IMR-90 (cell line): ENCODE results near the gene NME1. TPM values are rescaled to one million over a fixed set of nuclear protein-coding genes. Genes with fewer than 3 reads are reported as not detected.
A peak's percentile ranks its signal among the peaks of the same experiment; 100 is the strongest.

Experiments
- ATAC-seq: fragments of 200-7000 bp; cut with Tn5 transposase; 2 replicates; pipeline ENCODE4 v1.9.1; 2020; ENCODE audit warnings: low read depth, mild to moderate bottlenecking, moderate library complexity
- BruUV-seq: library from RNA; stranded (reverse); fragments of 400-500 nt; replicated peaks from 2 replicates; lab custom pipeline; 2021; lab: Mats Ljungman, UMichigan
- CTCF ChIA-PET: fragments of 300-600 bp; formaldehyde crosslinking; extraction: SDS; loops from one replicate; lab custom pipeline; 2021; ENCODE audit warnings: antibody characterized with exemption; lab: Yijun Ruan, JAX
- POLR2A ChIA-PET: fragments of 300-600 bp; sonication (Branson Sonifier 250); formaldehyde crosslinking; loops from one replicate; lab custom pipeline; 2022; ENCODE audit warnings: antibody characterized with exemption; ENCODE audit not compliant: unreplicated experiment; lab: Charles Lee
- DNase-seq: peaks from one replicate; pipeline ENCODE4 v3.0.0; 2013
- H2AFZ ChIP-seq: replicated peaks from 2 replicates; pipeline ENCODE3; 2013; ENCODE audit warnings: low read length, mild to moderate bottlenecking; ENCODE audit not compliant: poor library complexity
- H2AK5ac ChIP-seq: 2 replicates; pipeline ENCODE4 v1.6.1; 2013; ENCODE audit warnings: low read depth, low read length, inconsistent platforms
- H2AK9ac ChIP-seq: replicated peaks from 2 replicates; pipeline ENCODE3; 2013; ENCODE audit warnings: mild to moderate bottlenecking, low read depth, low read length, moderate library complexity; ENCODE audit not compliant: poor library complexity
- H2BK120ac ChIP-seq: 2 replicates; pipeline ENCODE4 v1.6.1; 2013; ENCODE audit warnings: low read depth, low read length, inconsistent platforms
- H2BK15ac ChIP-seq: 3 replicates; pipeline ENCODE4 v1.6.1; 2013; ENCODE audit warnings: low read depth, low read length, inconsistent platforms
- H2BK20ac ChIP-seq: 2 replicates; pipeline ENCODE4 v1.6.1; 2013; ENCODE audit warnings: low read depth, mild to moderate bottlenecking, inconsistent platforms, low read length, moderate library complexity
- H2BK5ac ChIP-seq: 2 replicates; pipeline ENCODE4 v1.6.1; 2013; ENCODE audit warnings: mild to moderate bottlenecking, low read depth, low read length, inconsistent platforms; ENCODE audit not compliant: poor library complexity, severe bottlenecking
- H3K14ac ChIP-seq: replicated peaks from 2 replicates; pipeline ENCODE4 v1.6.1; 2013; ENCODE audit warnings: low read depth, low read length, inconsistent platforms
- H3K18ac ChIP-seq: 2 replicates; pipeline ENCODE4 v1.6.1; 2013; ENCODE audit warnings: low read depth, low read length, control low read depth
- H3K23ac ChIP-seq: 2 replicates; pipeline ENCODE4 v1.6.1; 2013; ENCODE audit warnings: low read depth, low read length, inconsistent platforms
- H3K27ac ChIP-seq: 2 replicates; pipeline ENCODE4 v1.5.1; 2013; ENCODE audit warnings: mild to moderate bottlenecking, control low read depth, low read length; ENCODE audit not compliant: insufficient read depth
- H3K27me3 ChIP-seq: 2 replicates; pipeline ENCODE4 v1.6.1; 2013; ENCODE audit warnings: low read length; ENCODE audit not compliant: control insufficient read depth, insufficient read depth
- H3K36me3 ChIP-seq: 2 replicates; pipeline ENCODE4 v1.6.1; 2013; ENCODE audit warnings: low read length, mixed read lengths; ENCODE audit not compliant: control insufficient read depth, insufficient read depth
- H3K4ac ChIP-seq: 2 replicates; pipeline ENCODE4 v1.6.1; 2013; ENCODE audit warnings: low read depth, low read length, inconsistent platforms
- H3K4me1 ChIP-seq: 2 replicates; pipeline ENCODE4 v1.6.1; 2013; ENCODE audit warnings: low read length, mixed read lengths; ENCODE audit not compliant: control insufficient read depth, insufficient read depth
- H3K4me2 ChIP-seq: 2 replicates; pipeline ENCODE4 v1.6.1; 2013; ENCODE audit warnings: low read depth, mild to moderate bottlenecking, control low read depth, low read length, moderate library complexity
- H3K4me3 ChIP-seq: 2 replicates; pipeline ENCODE4 v1.5.1; 2013; ENCODE audit warnings: low read depth, mild to moderate bottlenecking, control low read depth, low read length, moderate library complexity; ENCODE audit not compliant: insufficient read depth
- H3K56ac ChIP-seq: 2 replicates; pipeline ENCODE4 v1.6.1; 2013; ENCODE audit warnings: low read length, inconsistent platforms; ENCODE audit not compliant: insufficient read depth; ENCODE audit errors: extremely low read depth
- H3K79me1 ChIP-seq, 2 experiments: 2 replicates each; pipeline ENCODE4 v1.6.1; 2013; ENCODE audit warnings: low read length in 2 of 2, inconsistent platforms in 1 of 2, low read depth in 1 of 2
- H3K9ac ChIP-seq: 2 replicates; pipeline ENCODE4 v1.6.1; 2013; ENCODE audit warnings: low read depth, low read length, control low read depth
- H3K9me1 ChIP-seq: 2 replicates; pipeline ENCODE4 v1.6.1; 2013; ENCODE audit warnings: low read length, inconsistent platforms; ENCODE audit not compliant: insufficient read depth
- H3K9me3 ChIP-seq: 2 replicates; pipeline ENCODE4 v1.6.1; 2013; ENCODE audit warnings: low read length; ENCODE audit not compliant: control insufficient read depth, insufficient read depth
- H4K20me1 ChIP-seq: 2 replicates; pipeline ENCODE4 v1.6.1; 2013; ENCODE audit warnings: low read length, inconsistent platforms; ENCODE audit not compliant: insufficient read depth
- H4K5ac ChIP-seq: 2 replicates; pipeline ENCODE4 v1.6.1; 2013; ENCODE audit warnings: mild to moderate bottlenecking, low read depth, low read length, control low read depth
- H4K8ac ChIP-seq, 2 experiments: 2 replicates each; pipeline ENCODE4 v1.6.1; 2013; ENCODE audit warnings: low read depth in 2 of 2, low read length in 2 of 2, control low read depth in 1 of 2, inconsistent platforms in 1 of 2
- H4K91ac ChIP-seq: 2 replicates; pipeline ENCODE4 v1.6.1; 2013; ENCODE audit warnings: low read depth, low read length, inconsistent platforms; ENCODE audit not compliant: insufficient read depth
- BHLHE40 ChIP-seq: fragments of 150-350 bp; IDR thresholded peaks from 2 replicates; pipeline ENCODE4 v1.6.1; 2016; ENCODE audit warnings: mild to moderate bottlenecking, low read depth, low read length
- CEBPB ChIP-seq: IDR thresholded peaks from 2 replicates; pipeline ENCODE4 v1.6.1; 2012; ENCODE audit warnings: low read depth, low read length, improper control_type of control experiment
- MAFK ChIP-seq: IDR thresholded peaks from 2 replicates; pipeline ENCODE4 v1.6.1; 2012; ENCODE audit warnings: low read depth, low read length, improper control_type of control experiment
- MXI1 ChIP-seq: IDR thresholded peaks from 2 replicates; pipeline ENCODE4 v1.6.1; 2012; ENCODE audit warnings: low read depth, mild to moderate bottlenecking, low read length, moderate library complexity, borderline replicate concordance
- NFE2L2 ChIP-seq: fragments of 150-350 bp; IDR thresholded peaks from 2 replicates; pipeline ENCODE4 v1.6.1; 2016; ENCODE audit warnings: low read depth, mild to moderate bottlenecking, low read length
- POLR2A ChIP-seq: IDR thresholded peaks from 2 replicates; pipeline ENCODE4 v1.6.1; 2012; ENCODE audit warnings: mild to moderate bottlenecking, low read depth, low read length
- RFX5 ChIP-seq: IDR thresholded peaks from 2 replicates; pipeline ENCODE4 v1.8.0; 2012; ENCODE audit warnings: low read depth, mild to moderate bottlenecking, low read length, moderate library complexity
- dilution Hi-C: fragments of 300-500 bp; cut with HindIII; formaldehyde crosslinking; loops from one replicate; pipeline ENCODE4 v1.14.3; 2018; ENCODE audit warnings: low sequenced_read_pairs; ENCODE audit not compliant: unreplicated experiment
- in situ Hi-C: fragments of 300-500 bp; cut with MboI; formaldehyde crosslinking; loops from 3 replicates; pipeline ENCODE4 v1.14.3; 2019; ENCODE audit warnings: low sequenced_read_pairs, inconsistent platforms, mixed read lengths
- intact Hi-C: fragments of 100-400 bp; cut with micrococcal nuclease; formaldehyde crosslinking; loops from 2 replicates; pipeline ENCODE4 v1.10.0; 2022
- polyA plus RNA-seq, 3 experiments: library from polyadenylated mRNA; depleted of rRNA; stranded (reverse); fragments of >200 nt; gene quantifications; 2 replicates each; pipeline ENCODE4 v1.2.3, GENCODE V29; 2012; ENCODE audit warnings: low replicate concordance in 1 of 3
- total RNA-seq: library from RNA; depleted of rRNA; stranded (reverse); fragments of >200 nt; gene quantifications from 2 replicates; pipeline ENCODE4 v1.2.3, GENCODE V29; 2012
- TF ChIP-seq, protein P1 (sequence below): fragments of 150-350 bp; IDR thresholded peaks from 2 replicates; pipeline ENCODE4 v1.6.1; 2016; ENCODE audit warnings: low read depth, mild to moderate bottlenecking, low read length, moderate library complexity, borderline replicate concordance
- TF ChIP-seq, protein P2 (sequence below): fragments of 150-350 bp; IDR thresholded peaks from 2 replicates; pipeline ENCODE4 v1.6.1; 2017; ENCODE audit warnings: mild to moderate bottlenecking, antibody characterized with exemption, low read length, low read depth

NME1 gene
- total and polyA plus RNA-seq, 2 of the 4 experiments (the other 2 are of a cell fraction): 311 to 312 TPM

GRCh38 chr17:51132964-51133319, 20.4 kb upstream of the NME1 start:
- no peak overlapping the region for H4K5ac ChIP-seq
- H3K4me3 ChIP-seq: no peak overlapping the region
- no TSS peak for BruUV-seq
- no peak overlapping the region for H2AFZ ChIP-seq
- H3K4ac ChIP-seq: no peak overlapping the region
- H4K8ac ChIP-seq: no peak overlapping the region
- no peaks in the 10 kb centered on the region for H3K79me1 ChIP-seq
- ATAC-seq (0 out of 2 replicates have a peak, but pooled peaks have one; percentile 21), DNase-seq (no peak)
- H2BK5ac ChIP-seq: no peak overlapping the region
- dilution Hi-C loops: no loop called here
- no peak overlapping the region for H4K91ac ChIP-seq
- H2BK120ac ChIP-seq: no peak overlapping the region
- no peak overlapping the region for H3K9ac ChIP-seq
- TF ChIP-seq POLR2A (no peak), NFE2L2 (no peak), CEBPB (no peak), RFX5 (no peak), MAFK (no peak), MXI1 (no peak), BHLHE40 (no peak)
- TF ChIP-seq, protein P1, sequence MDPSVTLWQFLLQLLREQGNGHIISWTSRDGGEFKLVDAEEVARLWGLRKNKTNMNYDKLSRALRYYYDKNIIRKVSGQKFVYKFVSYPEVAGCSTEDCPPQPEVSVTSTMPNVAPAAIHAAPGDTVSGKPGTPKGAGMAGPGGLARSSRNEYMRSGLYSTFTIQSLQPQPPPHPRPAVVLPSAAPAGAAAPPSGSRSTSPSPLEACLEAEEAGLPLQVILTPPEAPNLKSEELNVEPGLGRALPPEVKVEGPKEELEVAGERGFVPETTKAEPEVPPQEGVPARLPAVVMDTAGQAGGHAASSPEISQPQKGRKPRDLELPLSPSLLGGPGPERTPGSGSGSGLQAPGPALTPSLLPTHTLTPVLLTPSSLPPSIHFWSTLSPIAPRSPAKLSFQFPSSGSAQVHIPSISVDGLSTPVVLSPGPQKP: no peak
- TF ChIP-seq, protein P2, sequence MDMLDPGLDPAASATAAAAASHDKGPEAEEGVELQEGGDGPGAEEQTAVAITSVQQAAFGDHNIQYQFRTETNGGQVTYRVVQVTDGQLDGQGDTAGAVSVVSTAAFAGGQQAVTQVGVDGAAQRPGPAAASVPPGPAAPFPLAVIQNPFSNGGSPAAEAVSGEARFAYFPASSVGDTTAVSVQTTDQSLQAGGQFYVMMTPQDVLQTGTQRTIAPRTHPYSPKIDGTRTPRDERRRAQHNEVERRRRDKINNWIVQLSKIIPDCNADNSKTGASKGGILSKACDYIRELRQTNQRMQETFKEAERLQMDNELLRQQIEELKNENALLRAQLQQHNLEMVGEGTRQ: no peak
- H2BK15ac ChIP-seq: no peak overlapping the region
- POLR2A ChIA-PET: no interaction called here
- H3K27ac ChIP-seq: no peak overlapping the region
- intact Hi-C loops: no loop called here
- no peak overlapping the region for H3K23ac ChIP-seq
- no peak overlapping the region for H2AK5ac ChIP-seq
- no peak overlapping the region for H3K56ac ChIP-seq
- H3K4me1 ChIP-seq: no peaks in the 10 kb centered on the region
- no peaks in the 10 kb centered on the region for H3K9me3 ChIP-seq
- no peaks in the 10 kb centered on the region for H3K9me1 ChIP-seq
- no peaks in the 10 kb centered on the region for H3K27me3 ChIP-seq
- H2AK9ac ChIP-seq: no peak overlapping the region
- no peaks in the 10 kb centered on the region for H3K36me3 ChIP-seq
- H3K4me2 ChIP-seq: no peak overlapping the region
- no peak overlapping the region for H2BK20ac ChIP-seq
- no peak overlapping the region for H3K18ac ChIP-seq
- H3K14ac ChIP-seq: no peak overlapping the region
- in situ Hi-C loops: no loop called here
- no peaks in the 10 kb centered on the region for H4K20me1 ChIP-seq
- CTCF ChIA-PET: no interaction called here
